WTC11 (cell line): ENCODE results near the gene RAPGEF5. TPM values are rescaled to one million over a fixed set of nuclear protein-coding genes. Genes with fewer than 3 reads are reported as not detected.

Source experiments
- ATAC-seq: fragments of 200-7000 bp; cut with Tn5 transposase; 2 replicates; pipeline ENCODE4 v1.10.0; 2021; ENCODE audit warnings: mild to moderate bottlenecking, moderate library complexity
- CTCF ChIA-PET: fragments of 300-600 bp; sonication (Branson Sonifier 250); formaldehyde crosslinking; loops from one replicate; lab custom pipeline; 2021; ENCODE audit warnings: antibody characterized with exemption; lab: Charles Lee
- POLR2A ChIA-PET: fragments of 350-600 bp; sonication (Branson Sonifier 250); formaldehyde crosslinking; loops from one replicate; lab custom pipeline; 2021; ENCODE audit warnings: antibody characterized with exemption; lab: Charles Lee
- DNase-seq: peaks from one replicate; pipeline ENCODE4 v3.0.0; 2021; ENCODE audit warnings: low spot score
- H3K27ac Mint-ChIP-seq: 2 replicates; pipeline ENCODE4 v1.8.0; 2021; ENCODE audit warnings: mixed read lengths
- H3K27me3 Mint-ChIP-seq: 2 replicates; pipeline ENCODE4 v1.8.0; 2021; ENCODE audit warnings: low read depth, mild to moderate bottlenecking, moderate library complexity, mixed read lengths
- H3K36me3 Mint-ChIP-seq: 2 replicates; pipeline ENCODE4 v1.8.0; 2021; ENCODE audit warnings: mixed read lengths
- H3K4me1 Mint-ChIP-seq: 2 replicates; pipeline ENCODE4 v1.8.0; 2022; ENCODE audit warnings: mixed read lengths
- H3K4me3 Mint-ChIP-seq: 2 replicates; pipeline ENCODE4 v1.8.0; 2021; ENCODE audit warnings: mild to moderate bottlenecking, moderate library complexity, mixed read lengths
- H3K9me3 Mint-ChIP-seq: 2 replicates; pipeline ENCODE4 v1.8.0; 2021; ENCODE audit warnings: mixed read lengths
- CBFB ChIP-seq: sonication (generic); formaldehyde crosslinking; IDR thresholded peaks from 2 replicates; pipeline ENCODE4 v1.8.1; 2022; ENCODE audit warnings: mild to moderate bottlenecking, low read depth, missing genetic modification reagents
- GABPB1 ChIP-seq: sonication (generic); formaldehyde crosslinking; IDR thresholded peaks from 2 replicates; pipeline ENCODE4 v1.8.1; 2023; ENCODE audit warnings: mild to moderate bottlenecking, missing genetic modification reagents
- KAT7 ChIP-seq: sonication (generic); formaldehyde crosslinking; IDR thresholded peaks from 2 replicates; pipeline ENCODE4 v1.8.1; 2023; ENCODE audit warnings: missing genetic modification reagents, mild to moderate bottlenecking, borderline replicate concordance
- MYBL2 ChIP-seq: sonication (generic); formaldehyde crosslinking; IDR thresholded peaks from 2 replicates; pipeline ENCODE4 v1.8.1; 2023; ENCODE audit warnings: mild to moderate bottlenecking, moderate library complexity, missing genetic modification reagents
- NR2C2 ChIP-seq: sonication (generic); formaldehyde crosslinking; IDR thresholded peaks from 2 replicates; pipeline ENCODE4 v1.8.0; 2022; ENCODE audit warnings: mild to moderate bottlenecking, missing genetic modification reagents
- OVOL2 ChIP-seq: fragments of 250-450 bp; sonication (Bioruptor Pico); IDR thresholded peaks from 2 replicates; pipeline ENCODE4 v1.9.0; 2021; ENCODE audit warnings: mild to moderate bottlenecking, borderline replicate concordance
- SP1 ChIP-seq: sonication (generic); formaldehyde crosslinking; conservative IDR thresholded peaks from 2 replicates; pipeline ENCODE4 v1.8.1; 2022; ENCODE audit warnings: missing genetic modification reagents
- TEAD4 ChIP-seq: sonication (generic); formaldehyde crosslinking; IDR thresholded peaks from 2 replicates; pipeline ENCODE4 v1.8.0; 2022; ENCODE audit warnings: mild to moderate bottlenecking, missing genetic modification reagents
- ZNF138 ChIP-seq: sonication (generic); formaldehyde crosslinking; conservative IDR thresholded peaks from 2 replicates; pipeline ENCODE4 v1.8.1; 2022; ENCODE audit warnings: mild to moderate bottlenecking, moderate library complexity, missing genetic modification reagents
- ZNF232 ChIP-seq: sonication (generic); formaldehyde crosslinking; IDR thresholded peaks from 2 replicates; pipeline ENCODE4 v1.8.0; 2022; ENCODE audit warnings: mild to moderate bottlenecking, missing genetic modification reagents
- ZNF317 ChIP-seq: sonication (generic); formaldehyde crosslinking; IDR thresholded peaks from 2 replicates; pipeline ENCODE4 v1.8.1; 2023; ENCODE audit warnings: low read depth, mild to moderate bottlenecking, moderate library complexity, missing genetic modification reagents, borderline replicate concordance
- ZNF416 ChIP-seq: fragments of 250-450 bp; sonication (Bioruptor Pico); IDR thresholded peaks from 2 replicates; pipeline ENCODE4 v1.9.0; 2021; ENCODE audit warnings: mild to moderate bottlenecking, inconsistent platforms
- ZNF423 ChIP-seq: fragments of 250-450 bp; sonication (Bioruptor Pico); IDR thresholded peaks from 2 replicates; pipeline ENCODE4 v2.1.2; 2022; ENCODE audit warnings: mild to moderate bottlenecking, moderate library complexity
- ZNF671 ChIP-seq: fragments of 250-450 bp; sonication (Bioruptor Pico); IDR thresholded peaks from 2 replicates; pipeline ENCODE4 v1.8.0; 2021; ENCODE audit warnings: mild to moderate bottlenecking
- total RNA-seq: library from RNA; stranded (reverse); gene quantifications from 3 replicates; pipeline ENCODE4 v1.2.3, GENCODE V29; 2021
- TF ChIP-seq, protein P1 (sequence below): sonication (generic); formaldehyde crosslinking; IDR thresholded peaks from 2 replicates; pipeline ENCODE4 v1.8.1; 2023; ENCODE audit warnings: mild to moderate bottlenecking, missing genetic modification reagents
- TF ChIP-seq, protein P2 (sequence below): sonication (generic); formaldehyde crosslinking; IDR thresholded peaks from 2 replicates; pipeline ENCODE4 v1.8.0; 2023; ENCODE audit warnings: mild to moderate bottlenecking, missing genetic modification reagents
- TF ChIP-seq, protein P3 (sequence below): fragments of 250-450 bp; sonication (Bioruptor Pico); conservative IDR thresholded peaks from 2 replicates; pipeline ENCODE4 v1.9.0; 2021; ENCODE audit warnings: mild to moderate bottlenecking
- TF ChIP-seq, protein P4 (sequence below): sonication (generic); formaldehyde crosslinking; IDR thresholded peaks from 2 replicates; pipeline ENCODE4 v1.8.1; 2023; ENCODE audit warnings: mild to moderate bottlenecking, missing genetic modification reagents, borderline replicate concordance
- TF ChIP-seq, protein P5 (sequence below): fragments of 250-450 bp; sonication (Bioruptor Pico); IDR thresholded peaks from 2 replicates; pipeline ENCODE4 v1.9.0; 2021; ENCODE audit warnings: mild to moderate bottlenecking
- TF ChIP-seq, protein P6 (sequence below): sonication (generic); formaldehyde crosslinking; IDR thresholded peaks from 2 replicates; pipeline ENCODE4 v1.8.1; 2022; ENCODE audit warnings: low read depth, missing genetic modification reagents, borderline replicate concordance
- TF ChIP-seq, protein P7 (sequence below): fragments of 200-600 bp; IDR thresholded peaks from 2 replicates; pipeline ENCODE4 v1.8.0; 2022; ENCODE audit warnings: antibody characterized with exemption

Gene RAPGEF5
- total RNA-seq, 1 experiment from 2014 or later, result 12.3 TPM

DNA sequence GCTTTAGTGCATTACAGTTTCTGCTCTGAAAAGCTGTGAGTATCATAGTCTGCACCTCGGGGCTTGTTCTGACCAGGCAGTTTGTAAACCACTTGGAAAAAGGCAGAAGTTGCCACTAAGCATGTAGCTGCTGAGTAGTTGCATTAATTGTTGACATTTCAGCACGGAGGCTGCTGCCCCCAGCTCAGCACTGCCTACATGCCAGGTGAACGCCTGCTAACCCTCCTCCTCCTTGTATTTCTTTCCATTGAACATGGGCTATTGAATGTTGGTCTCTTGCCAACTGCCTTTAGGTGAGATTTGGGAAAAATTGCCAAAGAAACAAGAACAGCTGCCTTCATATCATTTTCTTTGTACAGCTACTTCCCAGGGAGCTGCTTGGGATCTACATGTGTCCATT is 164.2 kb downstream of the RAPGEF5 start:
- no peak for TF ChIP-seq TEAD4
- no peak for TF ChIP-seq OVOL2 (CRISPR knock-in tag)
- TF ChIP-seq, protein P1, sequence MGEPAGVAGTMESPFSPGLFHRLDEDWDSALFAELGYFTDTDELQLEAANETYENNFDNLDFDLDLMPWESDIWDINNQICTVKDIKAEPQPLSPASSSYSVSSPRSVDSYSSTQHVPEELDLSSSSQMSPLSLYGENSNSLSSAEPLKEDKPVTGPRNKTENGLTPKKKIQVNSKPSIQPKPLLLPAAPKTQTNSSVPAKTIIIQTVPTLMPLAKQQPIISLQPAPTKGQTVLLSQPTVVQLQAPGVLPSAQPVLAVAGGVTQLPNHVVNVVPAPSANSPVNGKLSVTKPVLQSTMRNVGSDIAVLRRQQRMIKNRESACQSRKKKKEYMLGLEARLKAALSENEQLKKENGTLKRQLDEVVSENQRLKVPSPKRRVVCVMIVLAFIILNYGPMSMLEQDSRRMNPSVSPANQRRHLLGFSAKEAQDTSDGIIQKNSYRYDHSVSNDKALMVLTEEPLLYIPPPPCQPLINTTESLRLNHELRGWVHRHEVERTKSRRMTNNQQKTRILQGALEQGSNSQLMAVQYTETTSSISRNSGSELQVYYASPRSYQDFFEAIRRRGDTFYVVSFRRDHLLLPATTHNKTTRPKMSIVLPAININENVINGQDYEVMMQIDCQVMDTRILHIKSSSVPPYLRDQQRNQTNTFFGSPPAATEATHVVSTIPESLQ (CRISPR knock-in tag), result no peak
- TF ChIP-seq NR2C2 (CRISPR knock-in tag), result no peak
- TF ChIP-seq ZNF671, result no peak
- TF ChIP-seq, protein P2, sequence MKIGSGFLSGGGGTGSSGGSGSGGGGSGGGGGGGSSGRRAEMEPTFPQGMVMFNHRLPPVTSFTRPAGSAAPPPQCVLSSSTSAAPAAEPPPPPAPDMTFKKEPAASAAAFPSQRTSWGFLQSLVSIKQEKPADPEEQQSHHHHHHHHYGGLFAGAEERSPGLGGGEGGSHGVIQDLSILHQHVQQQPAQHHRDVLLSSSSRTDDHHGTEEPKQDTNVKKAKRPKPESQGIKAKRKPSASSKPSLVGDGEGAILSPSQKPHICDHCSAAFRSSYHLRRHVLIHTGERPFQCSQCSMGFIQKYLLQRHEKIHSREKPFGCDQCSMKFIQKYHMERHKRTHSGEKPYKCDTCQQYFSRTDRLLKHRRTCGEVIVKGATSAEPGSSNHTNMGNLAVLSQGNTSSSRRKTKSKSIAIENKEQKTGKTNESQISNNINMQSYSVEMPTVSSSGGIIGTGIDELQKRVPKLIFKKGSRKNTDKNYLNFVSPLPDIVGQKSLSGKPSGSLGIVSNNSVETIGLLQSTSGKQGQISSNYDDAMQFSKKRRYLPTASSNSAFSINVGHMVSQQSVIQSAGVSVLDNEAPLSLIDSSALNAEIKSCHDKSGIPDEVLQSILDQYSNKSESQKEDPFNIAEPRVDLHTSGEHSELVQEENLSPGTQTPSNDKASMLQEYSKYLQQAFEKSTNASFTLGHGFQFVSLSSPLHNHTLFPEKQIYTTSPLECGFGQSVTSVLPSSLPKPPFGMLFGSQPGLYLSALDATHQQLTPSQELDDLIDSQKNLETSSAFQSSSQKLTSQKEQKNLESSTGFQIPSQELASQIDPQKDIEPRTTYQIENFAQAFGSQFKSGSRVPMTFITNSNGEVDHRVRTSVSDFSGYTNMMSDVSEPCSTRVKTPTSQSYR (CRISPR knock-in tag), result no peak
- no peak for TF ChIP-seq ZNF423 (CRISPR knock-in tag)
- TF ChIP-seq CBFB, result no peak
- Mint-ChIP-seq H3K4me1 (peaks cover 67% of the 10 kb centered on the region), H3K9me3 (no peaks in the 10 kb centered on the region), H3K4me3 (peak overlapping the region; percentile 82), H3K27ac (no peak overlapping the region), H3K27me3 (peaks cover 37% of the 10 kb centered on the region), H3K36me3 (no peaks in the 10 kb centered on the region)
- ChIA-PET CTCF (interaction anchor here (0.6 to 2.2 kb wide), 6 partner anchors 70 to 420 kb away, joined by 3 to 11 read pairs (median 4); no protein-coding TSS in a partner anchor), POLR2A (no interaction called here)
- ATAC-seq (no peak), DNase-seq (no peak)

DNA sequence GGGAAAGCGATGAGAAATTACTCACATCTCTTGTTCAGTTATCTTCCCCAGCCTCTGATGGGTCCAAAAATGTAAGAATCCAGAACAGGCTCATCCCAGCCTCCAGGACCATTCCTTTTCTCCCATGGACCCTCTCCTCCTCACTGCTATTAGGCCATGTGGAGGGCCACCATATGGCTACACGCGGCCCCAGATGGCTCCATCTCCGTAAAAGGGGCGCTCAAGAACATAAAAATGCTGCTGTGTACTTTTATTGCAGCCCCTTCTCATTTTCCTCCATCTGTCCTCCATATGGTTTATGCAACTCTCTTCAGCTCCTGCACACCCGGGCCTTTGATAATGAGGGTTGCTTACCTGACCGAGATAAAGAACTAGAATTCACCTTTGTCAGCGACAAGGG is 166.2 kb downstream of the RAPGEF5 start:
- Mint-ChIP-seq H3K36me3 (no peaks in the 10 kb centered on the region), H3K9me3 (no peaks in the 10 kb centered on the region), H3K27me3 (peaks cover 19% of the 10 kb centered on the region), H3K27ac (no peak overlapping the region), H3K4me3 (no peak overlapping the region), H3K4me1 (peaks cover 65% of the 10 kb centered on the region)
- ChIA-PET CTCF (no interaction called here), POLR2A (no interaction called here)
- ATAC-seq (no peak), DNase-seq (no peak)
- TF ChIP-seq, protein P3, sequence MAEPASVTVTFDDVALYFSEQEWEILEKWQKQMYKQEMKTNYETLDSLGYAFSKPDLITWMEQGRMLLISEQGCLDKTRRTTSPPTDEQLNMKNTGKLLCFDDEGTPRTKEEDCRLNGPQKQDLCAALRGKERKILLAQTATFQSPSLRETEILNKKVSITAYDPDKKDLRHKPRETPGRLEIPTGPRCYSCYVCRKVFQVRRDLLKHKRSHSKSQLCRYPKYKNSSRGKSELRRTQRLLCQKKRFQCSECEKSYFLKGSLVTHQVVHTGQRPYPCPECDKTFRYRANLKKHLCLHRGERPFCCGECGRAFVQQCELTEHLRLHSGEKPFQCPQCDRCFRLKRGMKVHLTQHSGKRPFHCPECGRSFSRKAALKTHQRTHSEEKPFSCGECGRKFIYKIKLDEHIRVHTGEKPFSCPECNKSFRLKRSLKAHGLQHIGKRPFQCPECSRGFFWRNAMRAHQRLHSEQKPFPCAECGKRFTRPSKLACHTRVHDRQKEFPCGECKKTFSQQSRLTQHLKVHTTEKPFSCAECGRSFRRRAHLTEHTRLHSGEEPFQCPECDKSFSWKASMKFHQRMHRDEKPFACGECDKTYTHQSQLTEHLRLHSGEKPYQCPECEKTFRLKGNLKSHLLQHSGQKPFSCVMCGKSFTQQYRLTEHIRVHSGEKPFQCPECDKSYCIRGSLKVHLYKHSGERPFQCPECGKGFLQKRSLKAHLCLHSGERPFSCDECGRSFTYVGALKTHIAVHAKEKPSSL (CRISPR knock-in tag), result no peak
- TF ChIP-seq GABPB1 (CRISPR knock-in tag) (no peak), ZNF317 (no peak), ZNF416 (CRISPR knock-in tag) (no peak), ZNF232 (no peak), KAT7 (CRISPR knock-in tag) (no peak), MYBL2 (CRISPR knock-in tag) (no peak), SP1 (CRISPR knock-in tag) (no peak), ZNF138 (no peak), ZNF423 (CRISPR knock-in tag) (no peak)
- TF ChIP-seq, protein P4, sequence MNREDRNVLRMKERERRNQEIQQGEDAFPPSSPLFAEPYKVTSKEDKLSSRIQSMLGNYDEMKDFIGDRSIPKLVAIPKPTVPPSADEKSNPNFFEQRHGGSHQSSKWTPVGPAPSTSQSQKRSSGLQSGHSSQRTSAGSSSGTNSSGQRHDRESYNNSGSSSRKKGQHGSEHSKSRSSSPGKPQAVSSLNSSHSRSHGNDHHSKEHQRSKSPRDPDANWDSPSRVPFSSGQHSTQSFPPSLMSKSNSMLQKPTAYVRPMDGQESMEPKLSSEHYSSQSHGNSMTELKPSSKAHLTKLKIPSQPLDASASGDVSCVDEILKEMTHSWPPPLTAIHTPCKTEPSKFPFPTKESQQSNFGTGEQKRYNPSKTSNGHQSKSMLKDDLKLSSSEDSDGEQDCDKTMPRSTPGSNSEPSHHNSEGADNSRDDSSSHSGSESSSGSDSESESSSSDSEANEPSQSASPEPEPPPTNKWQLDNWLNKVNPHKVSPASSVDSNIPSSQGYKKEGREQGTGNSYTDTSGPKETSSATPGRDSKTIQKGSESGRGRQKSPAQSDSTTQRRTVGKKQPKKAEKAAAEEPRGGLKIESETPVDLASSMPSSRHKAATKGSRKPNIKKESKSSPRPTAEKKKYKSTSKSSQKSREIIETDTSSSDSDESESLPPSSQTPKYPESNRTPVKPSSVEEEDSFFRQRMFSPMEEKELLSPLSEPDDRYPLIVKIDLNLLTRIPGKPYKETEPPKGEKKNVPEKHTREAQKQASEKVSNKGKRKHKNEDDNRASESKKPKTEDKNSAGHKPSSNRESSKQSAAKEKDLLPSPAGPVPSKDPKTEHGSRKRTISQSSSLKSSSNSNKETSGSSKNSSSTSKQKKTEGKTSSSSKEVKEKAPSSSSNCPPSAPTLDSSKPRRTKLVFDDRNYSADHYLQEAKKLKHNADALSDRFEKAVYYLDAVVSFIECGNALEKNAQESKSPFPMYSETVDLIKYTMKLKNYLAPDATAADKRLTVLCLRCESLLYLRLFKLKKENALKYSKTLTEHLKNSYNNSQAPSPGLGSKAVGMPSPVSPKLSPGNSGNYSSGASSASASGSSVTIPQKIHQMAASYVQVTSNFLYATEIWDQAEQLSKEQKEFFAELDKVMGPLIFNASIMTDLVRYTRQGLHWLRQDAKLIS (CRISPR knock-in tag), result no peak
- TF ChIP-seq, protein P5, sequence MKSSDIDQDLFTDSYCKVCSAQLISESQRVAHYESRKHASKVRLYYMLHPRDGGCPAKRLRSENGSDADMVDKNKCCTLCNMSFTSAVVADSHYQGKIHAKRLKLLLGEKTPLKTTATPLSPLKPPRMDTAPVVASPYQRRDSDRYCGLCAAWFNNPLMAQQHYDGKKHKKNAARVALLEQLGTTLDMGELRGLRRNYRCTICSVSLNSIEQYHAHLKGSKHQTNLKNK (CRISPR knock-in tag), result no peak
- TF ChIP-seq, protein P6, sequence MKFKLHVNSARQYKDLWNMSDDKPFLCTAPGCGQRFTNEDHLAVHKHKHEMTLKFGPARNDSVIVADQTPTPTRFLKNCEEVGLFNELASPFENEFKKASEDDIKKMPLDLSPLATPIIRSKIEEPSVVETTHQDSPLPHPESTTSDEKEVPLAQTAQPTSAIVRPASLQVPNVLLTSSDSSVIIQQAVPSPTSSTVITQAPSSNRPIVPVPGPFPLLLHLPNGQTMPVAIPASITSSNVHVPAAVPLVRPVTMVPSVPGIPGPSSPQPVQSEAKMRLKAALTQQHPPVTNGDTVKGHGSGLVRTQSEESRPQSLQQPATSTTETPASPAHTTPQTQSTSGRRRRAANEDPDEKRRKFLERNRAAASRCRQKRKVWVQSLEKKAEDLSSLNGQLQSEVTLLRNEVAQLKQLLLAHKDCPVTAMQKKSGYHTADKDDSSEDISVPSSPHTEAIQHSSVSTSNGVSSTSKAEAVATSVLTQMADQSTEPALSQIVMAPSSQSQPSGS (CRISPR knock-in tag), result no peak
- TF ChIP-seq, protein P7, sequence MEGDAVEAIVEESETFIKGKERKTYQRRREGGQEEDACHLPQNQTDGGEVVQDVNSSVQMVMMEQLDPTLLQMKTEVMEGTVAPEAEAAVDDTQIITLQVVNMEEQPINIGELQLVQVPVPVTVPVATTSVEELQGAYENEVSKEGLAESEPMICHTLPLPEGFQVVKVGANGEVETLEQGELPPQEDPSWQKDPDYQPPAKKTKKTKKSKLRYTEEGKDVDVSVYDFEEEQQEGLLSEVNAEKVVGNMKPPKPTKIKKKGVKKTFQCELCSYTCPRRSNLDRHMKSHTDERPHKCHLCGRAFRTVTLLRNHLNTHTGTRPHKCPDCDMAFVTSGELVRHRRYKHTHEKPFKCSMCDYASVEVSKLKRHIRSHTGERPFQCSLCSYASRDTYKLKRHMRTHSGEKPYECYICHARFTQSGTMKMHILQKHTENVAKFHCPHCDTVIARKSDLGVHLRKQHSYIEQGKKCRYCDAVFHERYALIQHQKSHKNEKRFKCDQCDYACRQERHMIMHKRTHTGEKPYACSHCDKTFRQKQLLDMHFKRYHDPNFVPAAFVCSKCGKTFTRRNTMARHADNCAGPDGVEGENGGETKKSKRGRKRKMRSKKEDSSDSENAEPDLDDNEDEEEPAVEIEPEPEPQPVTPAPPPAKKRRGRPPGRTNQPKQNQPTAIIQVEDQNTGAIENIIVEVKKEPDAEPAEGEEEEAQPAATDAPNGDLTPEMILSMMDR, result no peak
